HG03342 (cell line): ENCODE data around the gene DPP3.

ENCODE experiments used
- ATAC-seq: cut with Tn5 transposase; IDR thresholded peaks from one replicate; pipeline ENCODE4 v1.9.1; 2021; ENCODE audit warnings: mild to moderate bottlenecking, moderate library complexity; ENCODE audit not compliant: unreplicated experiment

The DPP3 gene

GRCh38 chr11:66478729-66479393 lies 1.4 kb upstream of the DPP3 start:
- ATAC-seq: no peak

GRCh38 chr11:66479394-66480116 lies 679 bp upstream of the DPP3 start:
- ATAC-seq: peak; percentile 5

GRCh38 chr11:66484806-66485380 lies 4.7 kb downstream of the DPP3 start:
- no peak for ATAC-seq

- ATAC-seq: no peak
Measured at GRCh38 chr11:66488957-66489356, 8.7 kb downstream of the DPP3 start.

- no peak for ATAC-seq
Measured at GRCh38 chr11:66489636-66490035, 9.4 kb downstream of the DPP3 start.

- ATAC-seq: no peak
Measured at GRCh38 chr11:66491315-66491935, 11.2 kb downstream of the DPP3 start.

GRCh38 chr11:66492161-66492865 lies 12.1 kb downstream of the DPP3 start:
- no peak for ATAC-seq

GRCh38 chr11:66493130-66493529 lies 12.9 kb downstream of the DPP3 start:
- no peak for ATAC-seq

GRCh38 chr11:66494458-66494857 lies 14.2 kb downstream of the DPP3 start:
- no peak for ATAC-seq

- ATAC-seq: no peak
Measured at GRCh38 chr11:66494935-66495334, 14.7 kb downstream of the DPP3 start.

GRCh38 chr11:66495401-66495854 lies 15.2 kb downstream of the DPP3 start:
- ATAC-seq: no peak

- no peak for ATAC-seq
Measured at GRCh38 chr11:66497206-66497605, 17.0 kb downstream of the DPP3 start.

GRCh38 chr11:66498506-66498905 lies 18.3 kb downstream of the DPP3 start:
- no peak for ATAC-seq

- no peak for ATAC-seq
Measured at GRCh38 chr11:66505276-66505816, 25.1 kb downstream of the DPP3 start.

GRCh38 chr11:66509131-66509561 lies 28.9 kb downstream of the DPP3 start:
- ATAC-seq: no peak

GRCh38 chr11:66510271-66510989 lies 30.2 kb downstream of the DPP3 start, which contains the start of gene BBS1:
BBS1 (plus strand) TSS chr11:66510635; CDS start chr11:66510660, 25 bp downstream.
- peak; percentile 85 for ATAC-seq

GRCh38 chr11:66510990-66511339 lies 30.7 kb downstream of the DPP3 start:
- ATAC-seq: no peak

- no peak for ATAC-seq
Measured at GRCh38 chr11:66523611-66524010, 43.4 kb downstream of the DPP3 start.

- ATAC-seq: no peak
Measured at GRCh38 chr11:66524304-66525040, 44.2 kb downstream of the DPP3 start.
